A549 (cell line): ENCODE results near the gene ZBTB22.

Source experiments
- EP300 ChIP-seq, 2 experiments: fragments of >200 bp; sonication (Bioruptor Twin); formaldehyde crosslinking; IDR thresholded peaks; 2 replicates in 1 of 2; 3 replicates in 1 of 2; pipeline ENCODE4 v1.6.1; 2016 to 2017
- JUNB ChIP-seq: fragments of >200 bp; sonication (Bioruptor Twin); formaldehyde crosslinking; IDR thresholded peaks from 2 replicates; pipeline ENCODE4 v1.6.1; 2016
- REST ChIP-seq: fragments of 200-600 bp; sonication (generic); IDR thresholded peaks from 2 replicates; pipeline ENCODE4 v1.6.1; 2016; ENCODE audit warnings: antibody characterized with exemption, mild to moderate bottlenecking, moderate library complexity
- TF ChIP-seq, protein P1 (sequence below): fragments of >200 bp; sonication (Bioruptor Twin); formaldehyde crosslinking; IDR thresholded peaks from 3 replicates; pipeline ENCODE4 v1.5.1; 2016

GRCh38 chr6:33336495-33336894 is 19.0 kb upstream of the ZBTB22 start:
- TF ChIP-seq EP300 (IDR thresholded peaks at IDR 0.05): no peak
- TF ChIP-seq, protein P1, sequence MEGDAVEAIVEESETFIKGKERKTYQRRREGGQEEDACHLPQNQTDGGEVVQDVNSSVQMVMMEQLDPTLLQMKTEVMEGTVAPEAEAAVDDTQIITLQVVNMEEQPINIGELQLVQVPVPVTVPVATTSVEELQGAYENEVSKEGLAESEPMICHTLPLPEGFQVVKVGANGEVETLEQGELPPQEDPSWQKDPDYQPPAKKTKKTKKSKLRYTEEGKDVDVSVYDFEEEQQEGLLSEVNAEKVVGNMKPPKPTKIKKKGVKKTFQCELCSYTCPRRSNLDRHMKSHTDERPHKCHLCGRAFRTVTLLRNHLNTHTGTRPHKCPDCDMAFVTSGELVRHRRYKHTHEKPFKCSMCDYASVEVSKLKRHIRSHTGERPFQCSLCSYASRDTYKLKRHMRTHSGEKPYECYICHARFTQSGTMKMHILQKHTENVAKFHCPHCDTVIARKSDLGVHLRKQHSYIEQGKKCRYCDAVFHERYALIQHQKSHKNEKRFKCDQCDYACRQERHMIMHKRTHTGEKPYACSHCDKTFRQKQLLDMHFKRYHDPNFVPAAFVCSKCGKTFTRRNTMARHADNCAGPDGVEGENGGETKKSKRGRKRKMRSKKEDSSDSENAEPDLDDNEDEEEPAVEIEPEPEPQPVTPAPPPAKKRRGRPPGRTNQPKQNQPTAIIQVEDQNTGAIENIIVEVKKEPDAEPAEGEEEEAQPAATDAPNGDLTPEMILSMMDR: no peak
- TF ChIP-seq JUNB: no peak
- TF ChIP-seq REST: no peak
